Measurements from ENCODE around the gene SAMD14. TPM values are rescaled to one million over a fixed set of nuclear protein-coding genes. Genes with fewer than 3 reads are reported as not detected.

Gene SAMD14
- polyA plus RNA-seq, 2 of the 4 experiments (the other 2 are of a cell fraction) = 0.12 to 0.75 TPM

DNA sequence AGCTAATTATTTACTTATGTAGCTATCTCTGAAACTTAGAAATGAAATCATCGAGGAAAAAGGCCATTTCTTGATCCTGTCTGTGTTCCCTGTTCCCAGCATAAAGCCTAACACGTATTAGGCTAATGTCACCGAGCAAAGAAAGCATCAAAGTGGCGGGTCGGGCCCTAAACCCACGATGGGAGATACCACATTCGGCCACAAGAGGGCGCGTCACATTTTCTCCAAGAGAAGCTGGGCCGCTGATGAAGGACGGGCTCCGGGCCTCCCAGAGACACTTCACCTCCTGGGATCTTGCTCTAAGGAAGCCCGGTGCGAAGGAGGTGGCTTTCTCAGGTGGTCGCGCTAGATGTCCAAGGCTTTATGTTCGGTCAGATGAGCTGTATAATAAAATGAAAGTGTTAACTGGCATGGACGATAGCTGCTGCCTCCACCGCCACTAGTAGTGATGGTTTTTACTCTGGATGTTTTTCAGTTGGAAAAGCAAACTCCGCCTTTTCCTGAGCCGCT lies 35.7 kb downstream of the SAMD14 start (continued):
- no peak for TF ChIP-seq MAZ (IDR thresholded peaks at IDR 0.05; ENCODE audit: borderline replicate concordance, low read depth, low read length)
- TF ChIP-seq CEBPB (IDR thresholded peaks at IDR 0.05) = no peak
- no peak for TF ChIP-seq KDM5A (IDR thresholded peaks at IDR 0.05)
- 0 out of 2 replicates have a peak, but pooled peaks have one; percentile 36 for TF ChIP-seq ESRRA (IDR thresholded peaks at IDR 0.05; ENCODE audit: borderline replicate concordance, low read length)
- TF ChIP-seq NR3C1 (IDR thresholded peaks at IDR 0.05) = no peak
- TF ChIP-seq FOSB (CRISPR knock-in tag; IDR thresholded peaks at IDR 0.05) = peak; percentile 67; the same call in 1 of the 2 replicates
- TF ChIP-seq EP300 (IDR thresholded peaks at IDR 0.05) = no peak
- TF ChIP-seq HOXA7 (CRISPR knock-in tag; IDR thresholded peaks at IDR 0.05) = no peak; the same call in none of the 2 replicates
- TF ChIP-seq HOXB5 (CRISPR knock-in tag; IDR thresholded peaks at IDR 0.05) = no peak
- TF ChIP-seq SREBF2 (IDR thresholded peaks at IDR 0.05) = no peak
- no peak for TF ChIP-seq RNF2 (IDR thresholded peaks at IDR 0.05; ENCODE audit: borderline replicate concordance, low read depth)
- TF ChIP-seq, protein P1, sequence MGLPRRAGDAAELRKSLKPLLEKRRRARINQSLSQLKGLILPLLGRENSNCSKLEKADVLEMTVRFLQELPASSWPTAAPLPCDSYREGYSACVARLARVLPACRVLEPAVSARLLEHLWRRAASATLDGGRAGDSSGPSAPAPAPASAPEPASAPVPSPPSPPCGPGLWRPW (IDR thresholded peaks at IDR 0.05) = no peak
- TF ChIP-seq MYC (IDR thresholded peaks at IDR 0.05; ENCODE audit: borderline replicate concordance, low read length) = no peak
- TF ChIP-seq, protein P2, sequence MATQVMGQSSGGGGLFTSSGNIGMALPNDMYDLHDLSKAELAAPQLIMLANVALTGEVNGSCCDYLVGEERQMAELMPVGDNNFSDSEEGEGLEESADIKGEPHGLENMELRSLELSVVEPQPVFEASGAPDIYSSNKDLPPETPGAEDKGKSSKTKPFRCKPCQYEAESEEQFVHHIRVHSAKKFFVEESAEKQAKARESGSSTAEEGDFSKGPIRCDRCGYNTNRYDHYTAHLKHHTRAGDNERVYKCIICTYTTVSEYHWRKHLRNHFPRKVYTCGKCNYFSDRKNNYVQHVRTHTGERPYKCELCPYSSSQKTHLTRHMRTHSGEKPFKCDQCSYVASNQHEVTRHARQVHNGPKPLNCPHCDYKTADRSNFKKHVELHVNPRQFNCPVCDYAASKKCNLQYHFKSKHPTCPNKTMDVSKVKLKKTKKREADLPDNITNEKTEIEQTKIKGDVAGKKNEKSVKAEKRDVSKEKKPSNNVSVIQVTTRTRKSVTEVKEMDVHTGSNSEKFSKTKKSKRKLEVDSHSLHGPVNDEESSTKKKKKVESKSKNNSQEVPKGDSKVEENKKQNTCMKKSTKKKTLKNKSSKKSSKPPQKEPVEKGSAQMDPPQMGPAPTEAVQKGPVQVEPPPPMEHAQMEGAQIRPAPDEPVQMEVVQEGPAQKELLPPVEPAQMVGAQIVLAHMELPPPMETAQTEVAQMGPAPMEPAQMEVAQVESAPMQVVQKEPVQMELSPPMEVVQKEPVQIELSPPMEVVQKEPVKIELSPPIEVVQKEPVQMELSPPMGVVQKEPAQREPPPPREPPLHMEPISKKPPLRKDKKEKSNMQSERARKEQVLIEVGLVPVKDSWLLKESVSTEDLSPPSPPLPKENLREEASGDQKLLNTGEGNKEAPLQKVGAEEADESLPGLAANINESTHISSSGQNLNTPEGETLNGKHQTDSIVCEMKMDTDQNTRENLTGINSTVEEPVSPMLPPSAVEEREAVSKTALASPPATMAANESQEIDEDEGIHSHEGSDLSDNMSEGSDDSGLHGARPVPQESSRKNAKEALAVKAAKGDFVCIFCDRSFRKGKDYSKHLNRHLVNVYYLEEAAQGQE (IDR thresholded peaks at IDR 0.05) = no peak

DNA sequence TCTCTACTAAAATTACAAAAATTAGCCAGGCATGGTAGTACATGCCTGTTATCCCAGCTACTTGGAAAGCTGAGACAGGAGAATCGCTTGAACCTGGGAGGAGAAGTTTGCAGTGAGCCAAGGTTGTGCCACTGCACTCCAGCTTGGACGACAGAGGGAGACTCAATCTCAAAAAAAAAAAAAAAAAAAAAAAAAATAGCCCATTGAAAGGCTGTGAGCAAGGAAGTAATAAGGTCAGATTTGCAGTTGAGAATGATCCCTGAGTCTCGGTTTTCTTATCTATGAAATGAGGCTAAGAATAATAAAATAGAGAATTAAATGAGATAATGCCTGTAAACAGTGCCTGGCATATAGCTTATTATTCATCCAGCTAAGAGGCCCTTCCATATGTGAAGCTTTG lies 36.2 kb downstream of the SAMD14 start:
- Histone ChIP-seq H3K9me3 (no peaks in the 10 kb centered on the region), H3K4me2 (peak overlapping the region; percentile 85), H3K4me3 (no peak overlapping the region), H3K4me1 (peaks cover 17% of the 10 kb centered on the region), H3K27ac (peak overlapping the region in 1 of 2 experiments; percentile 27; a peak in 2 of 6 replicates)
- TF ChIP-seq TP53 (CRISPR knock-in tag; IDR thresholded peaks at IDR 0.05) (no peak), ZC3H11A (IDR thresholded peaks at IDR 0.05) (no peak), CHD4 (IDR thresholded peaks at IDR 0.05; ENCODE audit: borderline replicate concordance) (no peak), ESRRA (IDR thresholded peaks at IDR 0.05; ENCODE audit: borderline replicate concordance, low read length) (no peak), TFCP2L1 (CRISPR knock-in tag; IDR thresholded peaks at IDR 0.05) (no peak), BHLHE40 (IDR thresholded peaks at IDR 0.05; ENCODE audit: low read depth, low read length) (no peak), CBX2 (IDR thresholded peaks at IDR 0.05; ENCODE audit: borderline replicate concordance, low read depth) (no peak), RAD21 (conservative IDR thresholded peaks at IDR 0.05 in 1 of 2, IDR thresholded peaks at IDR 0.05 in 1 of 2) (no peak), JUNB (IDR thresholded peaks at IDR 0.05) (no peak), MAFK (IDR thresholded peaks at IDR 0.05; ENCODE audit: partially characterized antibody) (no peak), JUN (IDR thresholded peaks at IDR 0.05) (no peak), POLR2AphosphoS2 (conservative IDR thresholded peaks at IDR 0.05; ENCODE audit: low read length) (no peak), GATA3 (IDR thresholded peaks at IDR 0.05; ENCODE audit: borderline replicate concordance) (no peak), KDM1A (IDR thresholded peaks at IDR 0.05; ENCODE audit: low read depth) (no peak), EP300 (IDR thresholded peaks at IDR 0.05) (no peak), SREBF2 (IDR thresholded peaks at IDR 0.05) (no peak)
- TF ChIP-seq, protein P3, sequence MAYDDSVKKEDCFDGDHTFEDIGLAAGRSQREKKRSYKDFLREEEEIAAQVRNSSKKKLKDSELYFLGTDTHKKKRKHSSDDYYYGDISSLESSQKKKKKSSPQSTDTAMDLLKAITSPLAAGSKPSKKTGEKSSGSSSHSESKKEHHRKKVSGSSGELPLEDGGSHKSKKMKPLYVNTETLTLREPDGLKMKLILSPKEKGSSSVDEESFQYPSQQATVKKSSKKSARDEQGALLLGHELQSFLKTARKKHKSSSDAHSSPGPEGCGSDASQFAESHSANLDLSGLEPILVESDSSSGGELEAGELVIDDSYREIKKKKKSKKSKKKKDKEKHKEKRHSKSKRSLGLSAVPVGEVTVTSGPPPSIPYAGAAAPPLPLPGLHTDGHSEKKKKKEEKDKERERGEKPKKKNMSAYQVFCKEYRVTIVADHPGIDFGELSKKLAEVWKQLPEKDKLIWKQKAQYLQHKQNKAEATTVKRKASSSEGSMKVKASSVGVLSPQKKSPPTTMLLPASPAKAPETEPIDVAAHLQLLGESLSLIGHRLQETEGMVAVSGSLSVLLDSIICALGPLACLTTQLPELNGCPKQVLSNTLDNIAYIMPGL (CRISPR knock-in tag; IDR thresholded peaks at IDR 0.05; ENCODE audit: borderline replicate concordance) = no peak
- TF ChIP-seq, protein P4, sequence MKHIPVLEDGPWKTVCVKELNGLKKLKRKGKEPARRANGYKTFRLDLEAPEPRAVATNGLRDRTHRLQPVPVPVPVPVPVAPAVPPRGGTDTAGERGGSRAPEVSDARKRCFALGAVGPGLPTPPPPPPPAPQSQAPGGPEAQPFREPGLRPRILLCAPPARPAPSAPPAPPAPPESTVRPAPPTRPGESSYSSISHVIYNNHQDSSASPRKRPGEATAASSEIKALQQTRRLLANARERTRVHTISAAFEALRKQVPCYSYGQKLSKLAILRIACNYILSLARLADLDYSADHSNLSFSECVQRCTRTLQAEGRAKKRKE (CRISPR knock-in tag; IDR thresholded peaks at IDR 0.05; ENCODE audit: low read depth) = no peak
- TF ChIP-seq, protein P5, sequence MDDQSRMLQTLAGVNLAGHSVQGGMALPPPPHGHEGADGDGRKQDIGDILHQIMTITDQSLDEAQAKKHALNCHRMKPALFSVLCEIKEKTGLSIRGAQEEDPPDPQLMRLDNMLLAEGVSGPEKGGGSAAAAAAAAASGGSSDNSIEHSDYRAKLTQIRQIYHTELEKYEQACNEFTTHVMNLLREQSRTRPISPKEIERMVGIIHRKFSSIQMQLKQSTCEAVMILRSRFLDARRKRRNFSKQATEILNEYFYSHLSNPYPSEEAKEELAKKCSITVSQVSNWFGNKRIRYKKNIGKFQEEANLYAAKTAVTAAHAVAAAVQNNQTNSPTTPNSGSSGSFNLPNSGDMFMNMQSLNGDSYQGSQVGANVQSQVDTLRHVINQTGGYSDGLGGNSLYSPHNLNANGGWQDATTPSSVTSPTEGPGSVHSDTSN (IDR thresholded peaks at IDR 0.05) = no peak
- 21% methylated on average over 3 of the region's 3 CpGs for WGBS (ENCODE audit: missing lambda C conversion rate)
- no peak for FAIRE-seq
- ChIA-PET POLR2A (interaction anchor here (1.0 to 2.5 kb wide), 7 partner anchors 16 to 67 kb away, joined by 3 to 21 read pairs (median 4); partner anchors contain the start of gene ITGA3), CTCF (interaction anchor here (0.6 to 30.9 kb wide), 49 partner anchors 9 to 524 kb away, joined by 3 to 1356 read pairs (median 5); partner anchors contain the start of genes ITGA3, LRRC59, PPP1R9B and SAMD14)
- no peak for DNase-seq (ENCODE audit: low read depth in 1 of 2, low spot score in 1 of 2)
- ATAC-seq = peak in 1 of 2 experiments; percentile 4; a peak in 3 of 6 replicates

Data from A549 (cell line).